OCI-LY3 (cell line): Measurements from ENCODE around the gene COPG1.

Experiments
- CTCF ChIP-seq: fragments of 200-600, 300-600 bp; sonication (generic); IDR thresholded peaks from 2 replicates; pipeline ENCODE4 v1.5.1; 2014; ENCODE audit warnings: antibody characterized with exemption, low read length, low read depth
- EZH2phosphoT487 ChIP-seq: fragments of 200-600 bp; shearing (Covaris generic); IDR thresholded peaks from 2 replicates; pipeline ENCODE4 v1.6.1; 2018; ENCODE audit warnings: antibody characterized with exemption, mixed run types, low read depth

GRCh38 chr3:129257609-129258008 lies 8.2 kb downstream of the COPG1 start:
- no peak for TF ChIP-seq CTCF
- TF ChIP-seq EZH2phosphoT487: no peak
